ENCODE measurements around the gene PTPRM. TPM values are rescaled to one million over a fixed set of nuclear protein-coding genes. Genes with fewer than 3 reads are reported as not detected.

PTPRM gene
- total RNA-seq, 1 experiment from 2014 or later: 11.1 TPM

GRCh38 chr18:7839548-7839947 lies 272.4 kb downstream of the PTPRM start (continued):
- TF ChIP-seq TEAD1 (CRISPR knock-in tag; IDR thresholded peaks at IDR 0.05): no peak
- TF ChIP-seq, protein P1, sequence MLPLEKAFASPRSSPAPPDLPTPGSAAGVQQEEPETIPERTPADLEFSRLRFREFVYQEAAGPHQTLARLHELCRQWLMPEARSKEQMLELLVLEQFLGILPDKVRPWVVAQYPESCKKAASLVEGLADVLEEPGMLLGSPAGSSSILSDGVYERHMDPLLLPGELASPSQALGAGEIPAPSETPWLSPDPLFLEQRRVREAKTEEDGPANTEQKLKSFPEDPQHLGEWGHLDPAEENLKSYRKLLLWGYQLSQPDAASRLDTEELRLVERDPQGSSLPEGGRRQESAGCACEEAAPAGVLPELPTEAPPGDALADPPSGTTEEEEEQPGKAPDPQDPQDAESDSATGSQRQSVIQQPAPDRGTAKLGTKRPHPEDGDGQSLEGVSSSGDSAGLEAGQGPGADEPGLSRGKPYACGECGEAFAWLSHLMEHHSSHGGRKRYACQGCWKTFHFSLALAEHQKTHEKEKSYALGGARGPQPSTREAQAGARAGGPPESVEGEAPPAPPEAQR (CRISPR knock-in tag; IDR thresholded peaks at IDR 0.05): no peak
- TF ChIP-seq ARID4B (CRISPR knock-in tag; IDR thresholded peaks at IDR 0.05; ENCODE audit: borderline replicate concordance): no peak
- TF ChIP-seq, protein P2, sequence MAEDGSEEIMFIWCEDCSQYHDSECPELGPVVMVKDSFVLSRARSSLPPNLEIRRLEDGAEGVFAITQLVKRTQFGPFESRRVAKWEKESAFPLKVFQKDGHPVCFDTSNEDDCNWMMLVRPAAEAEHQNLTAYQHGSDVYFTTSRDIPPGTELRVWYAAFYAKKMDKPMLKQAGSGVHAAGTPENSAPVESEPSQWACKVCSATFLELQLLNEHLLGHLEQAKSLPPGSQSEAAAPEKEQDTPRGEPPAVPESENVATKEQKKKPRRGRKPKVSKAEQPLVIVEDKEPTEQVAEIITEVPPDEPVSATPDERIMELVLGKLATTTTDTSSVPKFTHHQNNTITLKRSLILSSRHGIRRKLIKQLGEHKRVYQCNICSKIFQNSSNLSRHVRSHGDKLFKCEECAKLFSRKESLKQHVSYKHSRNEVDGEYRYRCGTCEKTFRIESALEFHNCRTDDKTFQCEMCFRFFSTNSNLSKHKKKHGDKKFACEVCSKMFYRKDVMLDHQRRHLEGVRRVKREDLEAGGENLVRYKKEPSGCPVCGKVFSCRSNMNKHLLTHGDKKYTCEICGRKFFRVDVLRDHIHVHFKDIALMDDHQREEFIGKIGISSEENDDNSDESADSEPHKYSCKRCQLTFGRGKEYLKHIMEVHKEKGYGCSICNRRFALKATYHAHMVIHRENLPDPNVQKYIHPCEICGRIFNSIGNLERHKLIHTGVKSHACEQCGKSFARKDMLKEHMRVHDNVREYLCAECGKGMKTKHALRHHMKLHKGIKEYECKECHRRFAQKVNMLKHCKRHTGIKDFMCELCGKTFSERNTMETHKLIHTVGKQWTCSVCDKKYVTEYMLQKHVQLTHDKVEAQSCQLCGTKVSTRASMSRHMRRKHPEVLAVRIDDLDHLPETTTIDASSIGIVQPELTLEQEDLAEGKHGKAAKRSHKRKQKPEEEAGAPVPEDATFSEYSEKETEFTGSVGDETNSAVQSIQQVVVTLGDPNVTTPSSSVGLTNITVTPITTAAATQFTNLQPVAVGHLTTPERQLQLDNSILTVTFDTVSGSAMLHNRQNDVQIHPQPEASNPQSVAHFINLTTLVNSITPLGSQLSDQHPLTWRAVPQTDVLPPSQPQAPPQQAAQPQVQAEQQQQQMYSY (CRISPR knock-in tag; IDR thresholded peaks at IDR 0.05): no peak

DNA sequence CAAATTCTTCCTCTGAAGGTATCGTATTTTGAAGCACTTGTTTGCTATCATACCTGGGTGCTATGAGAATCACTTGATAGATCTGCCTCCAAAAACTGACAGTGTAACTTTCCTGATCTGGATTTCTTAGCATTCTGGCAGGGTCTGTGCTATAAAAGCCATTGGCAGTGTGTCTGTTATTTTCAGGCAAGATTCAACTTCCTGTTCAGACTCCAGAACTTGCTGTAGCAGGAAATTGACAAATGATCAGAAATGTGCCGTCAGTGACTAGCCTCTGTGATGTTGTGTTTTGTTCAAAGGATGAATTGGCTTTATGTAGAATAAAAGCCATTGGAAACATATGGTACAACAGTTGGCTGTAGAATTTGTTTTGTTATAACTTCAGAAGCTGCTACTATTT lies 273.3 kb downstream of the PTPRM start:
- no peak for DNase-seq (ENCODE audit: low spot score)
- TF ChIP-seq ETV6 (CRISPR knock-in tag; IDR thresholded peaks at IDR 0.05) (no peak), JAZF1 (CRISPR knock-in tag; IDR thresholded peaks at IDR 0.05) (no peak), ZMAT4 (CRISPR knock-in tag; IDR thresholded peaks at IDR 0.05) (no peak), NR3C1 (CRISPR knock-in tag; conservative IDR thresholded peaks at IDR 0.05; ENCODE audit: low read depth) (no peak), HMGA2 (CRISPR knock-in tag; IDR thresholded peaks at IDR 0.05) (no peak), CREM (CRISPR knock-in tag; IDR thresholded peaks at IDR 0.05) (no peak), ZNF317 (CRISPR knock-in tag; IDR thresholded peaks at IDR 0.05; ENCODE audit: borderline replicate concordance, low read depth) (no peak), FOXK1 (CRISPR knock-in tag; IDR thresholded peaks at IDR 0.05) (no peak)
- TF ChIP-seq, protein P3, sequence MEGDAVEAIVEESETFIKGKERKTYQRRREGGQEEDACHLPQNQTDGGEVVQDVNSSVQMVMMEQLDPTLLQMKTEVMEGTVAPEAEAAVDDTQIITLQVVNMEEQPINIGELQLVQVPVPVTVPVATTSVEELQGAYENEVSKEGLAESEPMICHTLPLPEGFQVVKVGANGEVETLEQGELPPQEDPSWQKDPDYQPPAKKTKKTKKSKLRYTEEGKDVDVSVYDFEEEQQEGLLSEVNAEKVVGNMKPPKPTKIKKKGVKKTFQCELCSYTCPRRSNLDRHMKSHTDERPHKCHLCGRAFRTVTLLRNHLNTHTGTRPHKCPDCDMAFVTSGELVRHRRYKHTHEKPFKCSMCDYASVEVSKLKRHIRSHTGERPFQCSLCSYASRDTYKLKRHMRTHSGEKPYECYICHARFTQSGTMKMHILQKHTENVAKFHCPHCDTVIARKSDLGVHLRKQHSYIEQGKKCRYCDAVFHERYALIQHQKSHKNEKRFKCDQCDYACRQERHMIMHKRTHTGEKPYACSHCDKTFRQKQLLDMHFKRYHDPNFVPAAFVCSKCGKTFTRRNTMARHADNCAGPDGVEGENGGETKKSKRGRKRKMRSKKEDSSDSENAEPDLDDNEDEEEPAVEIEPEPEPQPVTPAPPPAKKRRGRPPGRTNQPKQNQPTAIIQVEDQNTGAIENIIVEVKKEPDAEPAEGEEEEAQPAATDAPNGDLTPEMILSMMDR (IDR thresholded peaks at IDR 0.05): no peak
- Mint-ChIP-seq H3K4me3 (no peak overlapping the region), H3K9me3 (peaks cover 41% of the 10 kb centered on the region), H3K27me3 (ENCODE audit: low read depth) (peaks cover 2% of the 10 kb centered on the region; the same call in 1 of the 2 replicates), H3K4me1 (peaks cover 6% of the 10 kb centered on the region), H3K36me3 (peaks cover 24% of the 10 kb centered on the region), H3K27ac (peak overlapping the region; percentile 32; the same call in 1 of the 2 replicates)
- ATAC-seq: no peak
- ChIA-PET CTCF (no interaction called here), POLR2A (no interaction called here)
